ENCODE data around the gene VASH1.

VASH1 gene

DNA sequence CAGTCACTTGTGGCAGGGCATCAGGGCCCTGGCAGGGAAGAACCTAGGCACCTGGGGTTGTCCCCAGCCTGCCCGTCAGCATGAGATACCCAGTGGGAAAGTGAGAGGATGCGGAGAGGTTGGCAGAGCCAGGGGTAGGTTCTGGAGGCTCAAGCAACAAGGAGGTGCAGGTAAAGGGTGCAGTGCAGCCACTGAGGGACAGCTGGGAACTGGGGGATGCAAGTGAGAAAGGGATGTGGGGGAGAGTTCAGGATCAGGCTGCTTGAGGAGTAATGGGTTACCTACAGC is 18.7 kb downstream of the VASH1 start:
- Histone ChIP-seq H3K4me1 (peaks cover 16% of the 10 kb centered on the region), H3K9me3 (ENCODE audit: control insufficient read depth, low read length) (no peaks in the 10 kb centered on the region), H3K36me3 (ENCODE audit: control insufficient read depth, insufficient read depth, low read length) (no peaks in the 10 kb centered on the region), H3K79me2 (no peaks in the 10 kb centered on the region), H3K4me2 (ENCODE audit: low read length) (no peak overlapping the region), H3K27me3 (ENCODE audit: control insufficient read depth, insufficient read depth, low read length) (no peaks in the 10 kb centered on the region), H3K27ac (no peak overlapping the region), H3K4me3 (ENCODE audit: low read depth, low read length) (no peak overlapping the region), H3K9ac (no peak overlapping the region), H2AFZ (no peak overlapping the region)
- TF ChIP-seq, protein P1, sequence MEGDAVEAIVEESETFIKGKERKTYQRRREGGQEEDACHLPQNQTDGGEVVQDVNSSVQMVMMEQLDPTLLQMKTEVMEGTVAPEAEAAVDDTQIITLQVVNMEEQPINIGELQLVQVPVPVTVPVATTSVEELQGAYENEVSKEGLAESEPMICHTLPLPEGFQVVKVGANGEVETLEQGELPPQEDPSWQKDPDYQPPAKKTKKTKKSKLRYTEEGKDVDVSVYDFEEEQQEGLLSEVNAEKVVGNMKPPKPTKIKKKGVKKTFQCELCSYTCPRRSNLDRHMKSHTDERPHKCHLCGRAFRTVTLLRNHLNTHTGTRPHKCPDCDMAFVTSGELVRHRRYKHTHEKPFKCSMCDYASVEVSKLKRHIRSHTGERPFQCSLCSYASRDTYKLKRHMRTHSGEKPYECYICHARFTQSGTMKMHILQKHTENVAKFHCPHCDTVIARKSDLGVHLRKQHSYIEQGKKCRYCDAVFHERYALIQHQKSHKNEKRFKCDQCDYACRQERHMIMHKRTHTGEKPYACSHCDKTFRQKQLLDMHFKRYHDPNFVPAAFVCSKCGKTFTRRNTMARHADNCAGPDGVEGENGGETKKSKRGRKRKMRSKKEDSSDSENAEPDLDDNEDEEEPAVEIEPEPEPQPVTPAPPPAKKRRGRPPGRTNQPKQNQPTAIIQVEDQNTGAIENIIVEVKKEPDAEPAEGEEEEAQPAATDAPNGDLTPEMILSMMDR (IDR thresholded peaks at IDR 0.05) = no peak

DNA sequence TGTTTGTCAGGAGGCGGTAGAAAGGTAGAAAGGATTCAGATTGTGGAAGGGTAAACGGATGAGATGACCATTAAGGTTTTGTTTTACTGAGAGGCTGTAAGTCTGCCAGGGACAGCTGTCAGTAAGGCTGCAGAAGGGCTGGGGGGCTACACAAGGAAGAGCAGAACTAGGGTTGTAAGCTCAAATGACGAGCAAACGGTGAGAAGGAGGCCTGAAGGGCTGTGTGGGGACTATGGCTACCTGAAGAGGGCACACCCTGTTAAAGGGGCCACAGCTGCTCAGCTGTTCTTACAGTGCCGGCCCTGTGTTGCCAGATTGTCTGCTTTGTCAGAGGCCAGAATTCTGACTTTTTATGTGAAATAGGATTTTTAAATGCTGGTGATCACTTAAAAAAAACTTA is 19.1 kb downstream of the VASH1 start:
- H3K27me3 ChIP-seq (ENCODE audit: control insufficient read depth, insufficient read depth, low read length) = no peaks in the 10 kb centered on the region
- H3K27ac ChIP-seq = no peak overlapping the region
- peaks cover 18% of the 10 kb centered on the region for H3K4me1 ChIP-seq

DNA sequence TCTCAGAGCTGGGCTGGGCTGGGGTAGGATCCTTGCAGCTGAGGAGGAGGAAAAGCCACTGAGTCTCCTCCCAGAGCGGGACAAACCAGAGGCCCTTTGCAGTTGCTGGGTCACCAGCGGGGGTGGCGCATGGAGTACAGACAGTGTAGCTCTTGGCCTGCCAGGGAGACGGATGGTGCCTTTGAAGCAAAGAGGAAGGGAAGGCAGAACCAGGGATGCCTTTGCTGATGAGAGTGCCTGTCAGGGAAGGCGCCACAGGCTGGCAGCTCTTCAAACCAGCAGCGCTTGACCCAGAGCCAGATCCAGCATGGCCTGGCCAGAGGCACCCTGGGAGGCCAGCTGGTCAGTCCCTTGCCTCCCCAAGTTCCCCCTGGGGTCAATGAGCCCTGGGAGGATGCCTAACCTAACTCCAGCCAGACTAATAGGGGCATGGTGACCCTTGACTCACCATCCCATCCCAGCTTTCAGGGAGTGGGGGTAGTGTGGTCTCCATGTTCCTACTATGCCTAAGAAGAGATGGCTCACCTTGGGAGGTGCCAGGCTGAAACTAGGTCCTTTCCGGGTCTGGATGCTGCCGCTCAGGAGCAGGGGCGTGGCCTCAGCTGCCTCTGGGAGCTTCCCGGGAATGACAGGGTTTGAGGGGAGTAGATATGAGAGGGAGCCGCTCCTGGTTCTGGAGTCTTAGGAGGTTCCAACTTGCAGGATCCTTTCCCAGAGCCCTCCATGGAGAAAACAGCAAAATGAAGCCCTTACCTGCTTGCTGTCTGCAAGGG is 19.8 kb downstream of the VASH1 start:
- H3K36me3 ChIP-seq (ENCODE audit: control insufficient read depth, insufficient read depth, low read length) = no peaks in the 10 kb centered on the region

More for the DNA sequence above, 19.1 kb downstream of the VASH1 start:
- H3K4me2 ChIP-seq (ENCODE audit: low read length) = no peak overlapping the region
- no peaks in the 10 kb centered on the region for H3K9me3 ChIP-seq (ENCODE audit: control insufficient read depth, low read length)
- no peak overlapping the region for H2AFZ ChIP-seq
- H3K9ac ChIP-seq = no peak overlapping the region
- H3K4me3 ChIP-seq (ENCODE audit: low read depth, low read length) = no peak overlapping the region
- no peaks in the 10 kb centered on the region for H3K79me2 ChIP-seq
- TF ChIP-seq, protein P1 (IDR thresholded peaks at IDR 0.05) = no peak
- H3K36me3 ChIP-seq (ENCODE audit: control insufficient read depth, insufficient read depth, low read length) = no peaks in the 10 kb centered on the region

DNA sequence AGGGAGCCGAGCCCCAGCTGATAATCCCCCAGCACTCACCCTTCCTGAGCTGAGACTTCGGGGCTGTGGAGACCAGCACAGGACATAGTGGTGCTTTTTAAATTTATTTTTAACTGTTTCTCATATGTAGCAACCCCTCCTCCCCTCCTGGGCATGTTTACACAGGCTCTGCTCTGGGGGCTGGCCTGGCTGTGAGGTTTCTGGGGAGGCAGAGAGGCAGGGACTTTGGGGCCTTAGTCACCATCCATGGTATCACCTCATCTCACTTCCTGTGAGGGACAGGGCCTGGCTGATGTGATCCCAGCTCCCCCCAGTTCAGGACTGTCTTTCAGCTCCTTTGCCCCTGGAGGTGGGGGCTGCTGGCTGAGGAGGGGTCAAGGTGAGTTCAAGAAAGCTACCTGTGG is 20.4 kb downstream of the VASH1 start:
- Histone ChIP-seq H3K9me3 (ENCODE audit: control insufficient read depth, low read length) (no peaks in the 10 kb centered on the region), H3K27ac (no peak overlapping the region), H3K4me1 (peaks cover 18% of the 10 kb centered on the region), H3K4me2 (ENCODE audit: low read length) (no peak overlapping the region), H3K9ac (no peak overlapping the region), H3K4me3 (ENCODE audit: low read depth, low read length) (no peak overlapping the region), H3K27me3 (ENCODE audit: control insufficient read depth, insufficient read depth, low read length) (no peaks in the 10 kb centered on the region), H3K36me3 (ENCODE audit: control insufficient read depth, insufficient read depth, low read length) (no peaks in the 10 kb centered on the region), H3K79me2 (no peaks in the 10 kb centered on the region), H2AFZ (no peak overlapping the region)
- TF ChIP-seq, protein P1 (IDR thresholded peaks at IDR 0.05) = no peak

More for the DNA sequence above, 19.8 kb downstream of the VASH1 start:
- Histone ChIP-seq H3K27ac (no peak overlapping the region), H2AFZ (no peak overlapping the region), H3K9me3 (ENCODE audit: control insufficient read depth, low read length) (no peaks in the 10 kb centered on the region), H3K9ac (no peak overlapping the region), H3K27me3 (ENCODE audit: control insufficient read depth, insufficient read depth, low read length) (no peaks in the 10 kb centered on the region), H3K4me3 (ENCODE audit: low read depth, low read length) (no peak overlapping the region), H3K79me2 (no peaks in the 10 kb centered on the region), H3K4me2 (ENCODE audit: low read length) (no peak overlapping the region), H3K4me1 (peaks cover 18% of the 10 kb centered on the region)
- TF ChIP-seq, protein P1 (IDR thresholded peaks at IDR 0.05) = no peak

Measured in parathyroid adenoma (tissue), 2 donors.